IMR-90 (cell line): ENCODE data around the gene CEP295NL. TPM values are rescaled to one million over a fixed set of nuclear protein-coding genes. Genes with fewer than 3 reads are reported as not detected.

ENCODE experiments used
- ATAC-seq: fragments of 200-7000 bp; cut with Tn5 transposase; 2 replicates; pipeline ENCODE4 v1.9.1; 2020; ENCODE audit warnings: low read depth, mild to moderate bottlenecking, moderate library complexity
- BruUV-seq: library from RNA; stranded (reverse); fragments of 400-500 nt; replicated peaks from 2 replicates; lab custom pipeline; 2021; lab: Mats Ljungman, UMichigan
- CTCF ChIA-PET: fragments of 300-600 bp; formaldehyde crosslinking; extraction: SDS; loops from one replicate; lab custom pipeline; 2021; ENCODE audit warnings: antibody characterized with exemption; lab: Yijun Ruan, JAX
- POLR2A ChIA-PET: fragments of 300-600 bp; sonication (Branson Sonifier 250); formaldehyde crosslinking; loops from one replicate; lab custom pipeline; 2022; ENCODE audit warnings: antibody characterized with exemption; ENCODE audit not compliant: unreplicated experiment; lab: Charles Lee
- DNase-seq: peaks from one replicate; pipeline ENCODE4 v3.0.0; 2013
- H2AFZ ChIP-seq: replicated peaks from 2 replicates; pipeline ENCODE3; 2013; ENCODE audit warnings: low read length, mild to moderate bottlenecking; ENCODE audit not compliant: poor library complexity
- H2AK5ac ChIP-seq: 2 replicates; pipeline ENCODE4 v1.6.1; 2013; ENCODE audit warnings: low read depth, low read length, inconsistent platforms
- H2AK9ac ChIP-seq: replicated peaks from 2 replicates; pipeline ENCODE3; 2013; ENCODE audit warnings: mild to moderate bottlenecking, low read depth, low read length, moderate library complexity; ENCODE audit not compliant: poor library complexity
- H2BK120ac ChIP-seq: 2 replicates; pipeline ENCODE4 v1.6.1; 2013; ENCODE audit warnings: low read depth, low read length, inconsistent platforms
- H2BK15ac ChIP-seq: 3 replicates; pipeline ENCODE4 v1.6.1; 2013; ENCODE audit warnings: low read depth, low read length, inconsistent platforms
- H2BK20ac ChIP-seq: 2 replicates; pipeline ENCODE4 v1.6.1; 2013; ENCODE audit warnings: low read depth, mild to moderate bottlenecking, inconsistent platforms, low read length, moderate library complexity
- H2BK5ac ChIP-seq: 2 replicates; pipeline ENCODE4 v1.6.1; 2013; ENCODE audit warnings: mild to moderate bottlenecking, low read depth, low read length, inconsistent platforms; ENCODE audit not compliant: poor library complexity, severe bottlenecking
- H3K14ac ChIP-seq: replicated peaks from 2 replicates; pipeline ENCODE4 v1.6.1; 2013; ENCODE audit warnings: low read depth, low read length, inconsistent platforms
- H3K18ac ChIP-seq: 2 replicates; pipeline ENCODE4 v1.6.1; 2013; ENCODE audit warnings: low read depth, low read length, control low read depth
- H3K23ac ChIP-seq: 2 replicates; pipeline ENCODE4 v1.6.1; 2013; ENCODE audit warnings: low read depth, low read length, inconsistent platforms
- H3K27ac ChIP-seq: 2 replicates; pipeline ENCODE4 v1.5.1; 2013; ENCODE audit warnings: mild to moderate bottlenecking, control low read depth, low read length; ENCODE audit not compliant: insufficient read depth
- H3K27me3 ChIP-seq: 2 replicates; pipeline ENCODE4 v1.6.1; 2013; ENCODE audit warnings: low read length; ENCODE audit not compliant: control insufficient read depth, insufficient read depth
- H3K36me3 ChIP-seq: 2 replicates; pipeline ENCODE4 v1.6.1; 2013; ENCODE audit warnings: low read length, mixed read lengths; ENCODE audit not compliant: control insufficient read depth, insufficient read depth
- H3K4ac ChIP-seq: 2 replicates; pipeline ENCODE4 v1.6.1; 2013; ENCODE audit warnings: low read depth, low read length, inconsistent platforms
- H3K4me1 ChIP-seq: 2 replicates; pipeline ENCODE4 v1.6.1; 2013; ENCODE audit warnings: low read length, mixed read lengths; ENCODE audit not compliant: control insufficient read depth, insufficient read depth
- H3K4me2 ChIP-seq: 2 replicates; pipeline ENCODE4 v1.6.1; 2013; ENCODE audit warnings: low read depth, mild to moderate bottlenecking, control low read depth, low read length, moderate library complexity
- H3K4me3 ChIP-seq: 2 replicates; pipeline ENCODE4 v1.5.1; 2013; ENCODE audit warnings: low read depth, mild to moderate bottlenecking, control low read depth, low read length, moderate library complexity; ENCODE audit not compliant: insufficient read depth
- H3K56ac ChIP-seq: 2 replicates; pipeline ENCODE4 v1.6.1; 2013; ENCODE audit warnings: low read length, inconsistent platforms; ENCODE audit not compliant: insufficient read depth; ENCODE audit errors: extremely low read depth
- H3K79me1 ChIP-seq, 2 experiments: 2 replicates each; pipeline ENCODE4 v1.6.1; 2013; ENCODE audit warnings: low read length in 2 of 2, inconsistent platforms in 1 of 2, low read depth in 1 of 2
- H3K9ac ChIP-seq: 2 replicates; pipeline ENCODE4 v1.6.1; 2013; ENCODE audit warnings: low read depth, low read length, control low read depth
- H3K9me1 ChIP-seq: 2 replicates; pipeline ENCODE4 v1.6.1; 2013; ENCODE audit warnings: low read length, inconsistent platforms; ENCODE audit not compliant: insufficient read depth
- H3K9me3 ChIP-seq: 2 replicates; pipeline ENCODE4 v1.6.1; 2013; ENCODE audit warnings: low read length; ENCODE audit not compliant: control insufficient read depth, insufficient read depth
- H4K20me1 ChIP-seq: 2 replicates; pipeline ENCODE4 v1.6.1; 2013; ENCODE audit warnings: low read length, inconsistent platforms; ENCODE audit not compliant: insufficient read depth
- H4K5ac ChIP-seq: 2 replicates; pipeline ENCODE4 v1.6.1; 2013; ENCODE audit warnings: mild to moderate bottlenecking, low read depth, low read length, control low read depth
- H4K8ac ChIP-seq, 2 experiments: 2 replicates each; pipeline ENCODE4 v1.6.1; 2013; ENCODE audit warnings: low read depth in 2 of 2, low read length in 2 of 2, control low read depth in 1 of 2, inconsistent platforms in 1 of 2
- H4K91ac ChIP-seq: 2 replicates; pipeline ENCODE4 v1.6.1; 2013; ENCODE audit warnings: low read depth, low read length, inconsistent platforms; ENCODE audit not compliant: insufficient read depth
- MXI1 ChIP-seq: IDR thresholded peaks from 2 replicates; pipeline ENCODE4 v1.6.1; 2012; ENCODE audit warnings: low read depth, mild to moderate bottlenecking, low read length, moderate library complexity, borderline replicate concordance
- NFE2L2 ChIP-seq: fragments of 150-350 bp; IDR thresholded peaks from 2 replicates; pipeline ENCODE4 v1.6.1; 2016; ENCODE audit warnings: low read depth, mild to moderate bottlenecking, low read length
- WGBS, 2 experiments: methylation state at CpG; one replicate each; pipeline versions ENCODE4 v1.1.5 to v1.1.7; 2013; ENCODE audit warnings: missing lambda C conversion rate in 2 of 2; ENCODE audit not compliant: insufficient read length in 1 of 2; ENCODE audit errors: extremely low coverage in 2 of 2; 5-methylcytosine and 5-hydroxymethylcytosine counted together
- dilution Hi-C: fragments of 300-500 bp; cut with HindIII; formaldehyde crosslinking; loops from one replicate; pipeline ENCODE4 v1.14.3; 2018; ENCODE audit warnings: low sequenced_read_pairs; ENCODE audit not compliant: unreplicated experiment
- in situ Hi-C: fragments of 300-500 bp; cut with MboI; formaldehyde crosslinking; loops from 3 replicates; pipeline ENCODE4 v1.14.3; 2019; ENCODE audit warnings: low sequenced_read_pairs, inconsistent platforms, mixed read lengths
- intact Hi-C: fragments of 100-400 bp; cut with micrococcal nuclease; formaldehyde crosslinking; loops from 2 replicates; pipeline ENCODE4 v1.10.0; 2022
- polyA plus RNA-seq, 3 experiments: library from polyadenylated mRNA; depleted of rRNA; stranded (reverse); fragments of >200 nt; gene quantifications; 2 replicates each; pipeline ENCODE4 v1.2.3, GENCODE V29; 2012; ENCODE audit warnings: low replicate concordance in 1 of 3
- total RNA-seq: library from RNA; depleted of rRNA; stranded (reverse); fragments of >200 nt; gene quantifications from 2 replicates; pipeline ENCODE4 v1.2.3, GENCODE V29; 2012

The CEP295NL gene
- total and polyA plus RNA-seq, 2 of the 4 experiments (the other 2 are of a cell fraction) = 0.31 to 0.72 TPM

- H2AK5ac ChIP-seq = no peak overlapping the region
- no peak overlapping the region for H3K23ac ChIP-seq
- dilution Hi-C loops = no loop called here
- H2BK15ac ChIP-seq = no peak overlapping the region
- H3K4me2 ChIP-seq = no peak overlapping the region
- BruUV-seq = TSS peak; percentile 83
- no peak overlapping the region for H3K27ac ChIP-seq
- no peak overlapping the region for H2BK20ac ChIP-seq
- H4K5ac ChIP-seq = no peak overlapping the region
- in situ Hi-C loops = loop anchor here (25.0 kb wide), 1 partner anchor 533 kb away; no protein-coding TSS in a partner anchor
- H3K4ac ChIP-seq = no peak overlapping the region
- H4K20me1 ChIP-seq = peaks cover 7% of the 10 kb centered on the region
- H2BK120ac ChIP-seq = no peak overlapping the region
- H2AK9ac ChIP-seq = no peak overlapping the region
- H3K79me1 ChIP-seq = peaks cover 9 to 51% of the 10 kb centered on the region in 2 experiments; a peak in 3 of 4 replicates
- H3K18ac ChIP-seq = no peak overlapping the region
- no CpG with 5 or more reads among the region's 11 CpGs for WGBS, 2 experiments
- no peak for ATAC-seq
- no peak overlapping the region for H2BK5ac ChIP-seq
- peaks cover 3% of the 10 kb centered on the region; the same call in 1 of the 2 replicates for H3K4me1 ChIP-seq
- no peak overlapping the region for H3K9ac ChIP-seq
- no peak overlapping the region for H4K8ac ChIP-seq
- H3K27me3 ChIP-seq = no peaks in the 10 kb centered on the region
- no peaks in the 10 kb centered on the region; the same call in 1 of the 2 replicates for H3K9me1 ChIP-seq
- peaks cover 39% of the 10 kb centered on the region for H3K36me3 ChIP-seq
- H4K91ac ChIP-seq = no peak overlapping the region
- no peak overlapping the region for H3K56ac ChIP-seq
- no peak for DNase-seq
- ChIA-PET CTCF (interaction anchor here (1.2 kb wide), 1 partner anchor 12 kb away, joined by 3 read pairs; no protein-coding TSS in a partner anchor), POLR2A (no interaction called here)
- no peaks in the 10 kb centered on the region for H3K9me3 ChIP-seq
- H3K14ac ChIP-seq = no peak overlapping the region
- no peak overlapping the region for H2AFZ ChIP-seq
- H3K4me3 ChIP-seq = no peak overlapping the region
- no peak for TF ChIP-seq MXI1
- no peak for TF ChIP-seq NFE2L2
- intact Hi-C loops = no loop called here
Observed at GRCh38 chr17:78853926-78854394, 49.0 kb downstream of the CEP295NL start.
